ENCODE measurements around the gene COBLL1.
A peak's percentile ranks its signal among the peaks of the same experiment; 100 is the strongest.

The COBLL1 gene

GRCh38 chr2:164841719-164842623 lies at the start of gene COBLL1:
Gene COBLL1, minus strand, starts transcription at chr2:164841823. Its CDS starts 627 bp downstream, at chr2:164841196.
- peak; percentile 85 for TF ChIP-seq CTCF (conservative IDR thresholded peaks at IDR 0.05; ENCODE audit: low read depth, low read length)
- peak; percentile 77 for DNase-seq (ENCODE audit: low read depth)
- peak within 1 kb of the TSS; percentile 86 for H3K4me3 ChIP-seq (ENCODE audit: low read depth, low read length)

- peak; percentile 86 for DNase-seq (ENCODE audit: low read depth)
- H3K4me3 ChIP-seq (ENCODE audit: low read depth, low read length), result no peak overlapping the region
- no peak for TF ChIP-seq CTCF (conservative IDR thresholded peaks at IDR 0.05; ENCODE audit: low read depth, low read length)
Measured at GRCh38 chr2:164890544-164890943, 48.9 kb upstream of the COBLL1 start.

GRCh38 chr2:164888592-164888991 lies 47.0 kb upstream of the COBLL1 start:
- DNase-seq (ENCODE audit: low read depth), result no peak
- no peak overlapping the region for H3K4me3 ChIP-seq (ENCODE audit: low read depth, low read length)
- no peak for TF ChIP-seq CTCF (conservative IDR thresholded peaks at IDR 0.05; ENCODE audit: low read depth, low read length)

- no peak for TF ChIP-seq CTCF (conservative IDR thresholded peaks at IDR 0.05; ENCODE audit: low read depth, low read length)
- H3K4me3 ChIP-seq (ENCODE audit: low read depth, low read length), result no peak overlapping the region
- no peak for DNase-seq (ENCODE audit: low read depth)
Measured at GRCh38 chr2:164887434-164888144, 46.0 kb upstream of the COBLL1 start.

GRCh38 chr2:164882276-164882675 lies 40.7 kb upstream of the COBLL1 start:
- TF ChIP-seq CTCF (conservative IDR thresholded peaks at IDR 0.05; ENCODE audit: low read depth, low read length), result no peak
- peak; percentile 89 for DNase-seq (ENCODE audit: low read depth)

GRCh38 chr2:164881524-164881923 lies 39.9 kb upstream of the COBLL1 start:
- no peak overlapping the region for H3K4me3 ChIP-seq (ENCODE audit: low read depth, low read length)
- no peak for TF ChIP-seq CTCF (conservative IDR thresholded peaks at IDR 0.05; ENCODE audit: low read depth, low read length)
- DNase-seq (ENCODE audit: low read depth), result no peak

More at GRCh38 chr2:164882276-164882675, 40.7 kb upstream of the COBLL1 start:
- H3K4me3 ChIP-seq (ENCODE audit: low read depth, low read length), result no peak overlapping the region
